HG02970 (cell line): ENCODE data around the gene ANKRD53.
"Not testable (repeated sequence)": the region's sequence is repeated elsewhere in the genome, so short reads cannot be mapped to it uniquely, and the experiment has no call there.

Experiments
- ATAC-seq: cut with Tn5 transposase; IDR thresholded peaks from one replicate; pipeline ENCODE4 v1.9.1; 2021; ENCODE audit warnings: mild to moderate bottlenecking, moderate library complexity, moderate number of reproducible peaks; ENCODE audit not compliant: unreplicated experiment, low FRiP score

The ANKRD53 gene

GRCh38 chr2:70988726-70989648, 10.6 kb downstream of the ANKRD53 start:
- no peak for ATAC-seq

DNA sequence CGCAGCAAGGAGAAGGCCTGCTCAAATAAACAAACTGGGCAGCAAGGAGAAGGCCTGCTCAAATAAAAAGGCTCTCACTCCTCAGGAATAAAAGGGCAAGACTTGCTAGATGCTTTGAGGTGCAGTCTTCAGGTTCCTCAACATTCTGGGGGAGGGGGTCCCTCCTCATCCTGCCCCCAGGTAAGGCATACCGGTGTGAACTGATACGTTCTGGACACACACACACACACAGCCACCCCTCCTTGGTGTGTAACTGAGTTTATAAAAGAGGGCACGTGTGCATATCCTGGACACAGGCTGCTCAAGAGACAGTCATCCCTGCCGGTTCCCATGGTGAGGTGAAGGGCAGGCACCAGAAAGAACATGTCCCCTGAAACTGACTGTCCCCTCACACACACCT, 11.8 kb downstream of the ANKRD53 start:
- no peak for ATAC-seq

- no peak for ATAC-seq
Measured at GRCh38 chr2:70991142-70991541, 12.7 kb downstream of the ANKRD53 start.

DNA sequence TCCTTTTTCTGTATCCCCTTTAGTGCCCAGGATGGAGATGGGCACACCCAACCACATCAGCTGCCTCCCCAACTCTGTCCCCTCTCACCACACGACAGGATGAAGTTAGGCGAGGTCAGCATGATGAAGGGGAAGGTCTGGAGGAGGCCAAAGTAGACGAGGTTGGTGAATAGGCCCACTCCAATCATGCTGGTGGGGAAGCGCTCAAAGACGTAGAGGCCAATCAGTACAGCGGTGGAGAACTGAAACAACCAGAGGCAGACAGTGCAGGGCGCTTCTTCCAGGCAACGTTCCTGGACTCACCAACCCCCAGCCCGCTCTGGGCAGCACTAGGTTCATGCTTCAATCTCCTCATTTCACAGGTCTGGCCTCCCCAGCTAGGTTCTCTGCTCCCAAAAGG, 13.3 kb downstream of the ANKRD53 start:
- no peak for ATAC-seq

DNA sequence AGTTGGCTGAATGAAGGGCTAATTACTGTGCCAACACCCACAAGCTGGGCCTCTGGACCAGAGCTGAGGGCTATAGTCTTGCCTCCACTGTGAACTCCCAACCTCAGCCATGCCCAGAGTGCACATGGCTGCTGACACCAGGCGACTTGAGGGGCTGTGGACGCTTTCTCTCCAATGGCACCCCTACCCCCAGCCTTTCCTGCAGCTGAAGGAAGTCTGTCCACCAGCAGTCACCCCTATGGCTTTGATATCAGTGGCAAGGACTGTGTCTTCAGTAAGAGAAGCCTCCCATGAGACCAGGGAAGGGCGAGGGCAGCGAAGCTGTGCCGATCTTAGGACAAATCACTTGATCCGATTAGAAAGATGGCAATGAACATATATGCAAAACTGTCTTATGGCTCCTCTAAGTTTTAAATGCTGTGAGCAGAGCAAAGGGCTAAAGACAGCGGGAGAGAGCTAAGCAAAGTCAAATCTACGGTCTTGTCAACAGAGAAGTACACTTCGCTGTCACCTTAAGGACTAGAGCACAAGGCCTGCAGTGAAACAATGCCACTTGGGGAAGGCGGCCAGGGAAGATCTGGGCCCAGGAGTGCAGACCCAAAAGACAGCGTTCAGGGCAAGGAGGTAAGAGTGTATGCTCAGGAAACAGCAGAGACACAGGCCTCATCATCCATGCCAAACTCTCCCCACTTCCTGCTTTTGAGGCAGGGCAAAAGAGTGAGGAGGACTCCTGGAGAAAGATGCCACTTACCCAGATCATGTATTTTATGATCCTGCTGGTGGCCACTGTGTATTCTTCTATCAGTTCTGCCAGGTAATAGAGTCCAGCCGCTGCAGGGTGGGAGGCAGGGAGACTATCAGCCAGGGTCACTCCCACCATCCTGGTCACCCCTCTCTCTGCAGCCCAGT, 14.8 kb downstream of the ANKRD53 start:
- ATAC-seq = no peak

DNA sequence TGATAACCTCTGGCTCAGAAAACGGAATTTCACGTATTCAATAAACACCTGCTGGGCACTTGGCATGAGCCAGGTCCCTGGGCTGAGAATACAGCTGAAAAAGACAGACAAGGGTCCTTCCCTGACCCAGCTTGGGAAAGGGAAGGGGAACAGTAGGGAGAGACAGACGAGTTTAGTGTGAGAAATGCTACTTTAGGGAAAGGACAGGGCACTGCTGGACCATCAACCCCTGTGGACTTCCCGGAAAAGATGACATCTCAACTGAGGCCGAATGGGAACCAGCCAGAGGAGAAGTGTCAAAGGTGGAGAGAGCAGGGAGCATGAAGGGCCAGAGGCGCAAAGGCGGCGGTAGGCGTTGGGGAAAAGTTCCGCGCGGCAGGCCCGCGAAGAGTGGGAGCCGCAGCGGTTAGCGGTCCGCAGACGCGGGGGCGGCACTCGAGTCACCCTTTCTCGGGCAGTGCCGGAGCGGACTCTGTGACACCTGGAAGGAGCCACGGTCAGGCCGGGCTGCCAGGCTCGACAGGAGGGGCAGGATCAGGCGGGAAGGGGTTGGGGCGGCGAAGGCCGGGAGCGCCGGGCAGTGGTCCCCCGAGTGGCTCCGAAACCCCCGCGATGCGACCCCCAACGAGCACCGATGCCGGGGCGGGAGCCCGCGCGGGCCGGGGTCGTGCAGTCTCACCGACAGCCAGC, 15.7 kb downstream of the ANKRD53 start:
- peak; percentile 18 for ATAC-seq

DNA sequence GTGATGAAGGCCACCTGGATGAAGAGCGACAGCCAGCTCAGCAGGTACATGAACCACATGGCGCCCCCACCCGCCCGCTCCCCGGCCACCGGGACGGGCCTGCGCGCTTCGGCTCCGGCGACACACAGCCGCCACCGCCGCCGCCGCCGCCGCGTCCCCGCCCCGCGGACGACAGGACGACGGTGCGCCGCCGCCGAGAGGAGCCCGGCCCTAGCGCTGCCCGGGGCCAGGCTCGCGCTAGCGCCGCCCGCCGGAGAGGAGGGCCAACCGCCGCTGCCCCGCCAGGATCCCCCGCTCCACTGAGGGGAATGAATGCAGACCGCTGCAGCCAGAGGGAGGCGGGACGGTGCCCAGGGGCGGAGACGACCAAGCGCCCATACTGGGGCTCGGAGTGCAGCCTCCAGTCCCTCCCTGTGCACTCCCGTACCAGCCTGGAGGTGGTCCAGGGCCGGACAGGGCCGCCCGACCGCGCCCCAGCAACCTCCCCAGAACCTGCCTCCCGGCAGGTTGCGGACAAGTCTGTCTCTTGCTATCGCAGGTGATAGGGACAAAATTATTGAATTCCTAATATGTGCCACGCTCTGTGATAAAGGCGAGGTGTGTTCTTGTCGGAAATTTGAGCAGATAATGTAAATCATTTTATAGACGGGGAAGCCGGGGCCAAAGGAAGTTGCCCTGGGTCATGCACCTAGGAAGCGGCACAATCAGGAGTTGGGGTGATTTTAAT, 16.4 kb downstream of the ANKRD53 start, which contains the start of gene TEX261:
Gene TEX261, minus strand, starts transcription at position 175 of the 727 bp plus-strand sequence. Its CDS starts 116 bp downstream, at position 59.
- peak; percentile 90 for ATAC-seq

DNA sequence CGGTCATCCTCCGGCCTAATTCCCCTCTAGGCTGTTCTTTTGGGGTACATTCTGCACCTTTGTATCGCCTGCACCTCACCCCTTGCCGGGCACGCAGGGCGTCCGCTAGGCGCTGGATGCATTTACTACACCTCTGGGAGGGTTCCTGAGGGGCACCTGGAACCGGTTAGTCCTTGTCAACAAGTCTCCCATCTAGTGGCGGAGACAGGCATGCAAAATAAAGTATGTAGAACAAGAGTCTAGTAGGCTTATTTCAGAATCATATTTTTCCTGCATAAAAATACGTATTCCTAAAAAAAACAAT, 16.9 kb downstream of the ANKRD53 start:
- no peak for ATAC-seq

DNA sequence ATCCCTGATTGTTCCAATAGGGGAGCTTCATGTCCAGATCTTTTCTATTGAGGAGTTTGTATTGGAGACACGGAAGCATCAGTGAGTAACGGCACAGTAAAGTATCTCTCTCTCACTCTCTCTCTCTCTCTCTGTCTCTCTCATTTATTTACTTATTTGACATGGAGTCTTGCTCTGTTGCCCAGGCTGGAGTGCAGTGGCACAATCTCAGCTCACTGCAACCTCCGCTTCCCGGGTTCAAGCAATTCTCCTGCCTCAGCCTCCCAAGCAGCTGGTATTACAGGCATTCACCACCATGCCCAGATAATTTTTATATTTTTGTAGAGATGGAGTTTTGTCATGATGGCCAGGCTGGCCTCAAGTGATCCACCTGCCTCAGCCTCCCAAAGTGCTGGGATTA, 20.5 kb downstream of the ANKRD53 start:
- ATAC-seq = not testable (repeated sequence)

GRCh38 chr2:70999362-70999761, 20.9 kb downstream of the ANKRD53 start:
- no peak for ATAC-seq

- ATAC-seq = not testable (repeated sequence)
Measured at GRCh38 chr2:70999931-71000330, 21.5 kb downstream of the ANKRD53 start.

DNA sequence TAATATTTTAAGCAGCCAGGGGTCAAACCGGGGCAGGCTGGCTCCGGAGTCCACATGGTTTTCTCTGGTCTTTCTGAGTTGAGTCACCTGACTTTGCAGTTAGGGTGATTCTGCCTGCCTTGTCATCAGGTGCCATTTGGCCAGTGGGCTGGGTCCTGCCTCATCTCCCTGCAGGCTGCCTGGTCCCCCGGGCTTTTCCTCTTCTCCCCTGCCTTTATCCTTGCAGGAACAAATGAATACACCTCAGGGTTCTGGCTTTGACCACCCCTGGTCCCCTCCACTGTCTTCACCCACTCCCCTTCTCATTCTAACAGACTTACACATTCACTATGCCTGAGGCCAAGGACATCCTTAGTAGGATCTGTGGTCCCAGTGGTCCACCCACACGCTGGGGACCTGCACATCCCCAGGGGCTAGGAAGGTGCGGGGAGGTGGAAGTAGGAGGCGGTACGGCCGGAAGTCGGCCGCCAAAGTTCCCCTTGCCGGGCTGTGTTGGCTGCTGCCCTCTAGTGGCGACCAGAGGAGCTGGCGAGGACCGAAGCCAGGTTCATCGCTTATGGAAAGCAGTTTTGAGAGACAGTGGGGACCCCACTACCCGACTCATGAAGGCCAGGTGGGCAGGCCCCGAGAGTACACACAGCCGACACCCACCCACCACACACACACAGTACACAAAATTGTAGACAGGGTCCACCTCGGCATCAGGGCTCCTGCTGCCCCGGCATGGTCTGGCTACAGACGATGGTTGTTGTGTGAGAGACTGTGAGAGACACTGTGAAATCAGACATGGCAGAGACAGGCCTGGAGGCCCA, 22.6 kb downstream of the ANKRD53 start:
- ATAC-seq = peak; percentile 65

- no peak for ATAC-seq
Measured at GRCh38 chr2:71001592-71001927, 23.1 kb downstream of the ANKRD53 start.

- ATAC-seq = no peak
Measured at GRCh38 chr2:71001981-71002570, 23.6 kb downstream of the ANKRD53 start.

GRCh38 chr2:71003396-71003795, 25.0 kb downstream of the ANKRD53 start:
- ATAC-seq = no peak

DNA sequence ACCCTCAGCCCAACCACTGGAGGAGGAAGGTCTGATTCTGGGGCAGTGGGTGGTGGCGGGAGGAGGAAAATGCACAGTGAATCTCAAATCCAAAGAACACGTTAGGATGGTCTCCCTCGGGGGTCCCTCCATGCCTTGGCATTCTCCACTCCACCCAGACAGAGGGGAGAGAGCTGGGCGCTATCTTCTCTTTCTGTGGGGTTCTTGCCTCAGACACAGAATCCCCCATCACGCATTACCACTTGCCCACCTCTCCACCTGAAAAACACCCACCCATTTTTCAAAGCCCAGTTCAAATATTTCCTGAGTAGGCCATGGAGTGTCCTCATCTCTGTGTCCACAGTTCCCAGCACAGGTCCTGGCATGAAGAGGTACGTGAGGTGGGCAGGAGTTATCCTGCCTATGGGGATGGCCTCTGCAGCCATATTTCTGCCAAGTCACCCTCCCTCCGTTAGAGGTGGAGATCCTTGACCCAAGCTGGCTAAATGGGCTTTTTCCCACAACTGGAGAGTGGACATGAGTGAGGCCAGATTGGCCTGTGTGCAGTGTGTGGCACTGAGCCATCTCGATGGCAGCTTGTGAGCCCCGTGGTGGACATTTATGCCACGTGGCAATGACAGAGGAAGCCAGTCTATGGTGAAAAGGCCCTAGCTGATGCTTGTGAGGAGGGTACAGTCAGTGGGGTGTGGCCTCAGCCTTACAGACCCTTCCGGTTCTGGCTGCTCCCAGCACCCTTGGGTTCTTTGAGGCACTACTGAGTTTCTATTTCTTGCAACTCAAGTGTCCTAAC, 25.7 kb downstream of the ANKRD53 start:
- no peak for ATAC-seq

DNA sequence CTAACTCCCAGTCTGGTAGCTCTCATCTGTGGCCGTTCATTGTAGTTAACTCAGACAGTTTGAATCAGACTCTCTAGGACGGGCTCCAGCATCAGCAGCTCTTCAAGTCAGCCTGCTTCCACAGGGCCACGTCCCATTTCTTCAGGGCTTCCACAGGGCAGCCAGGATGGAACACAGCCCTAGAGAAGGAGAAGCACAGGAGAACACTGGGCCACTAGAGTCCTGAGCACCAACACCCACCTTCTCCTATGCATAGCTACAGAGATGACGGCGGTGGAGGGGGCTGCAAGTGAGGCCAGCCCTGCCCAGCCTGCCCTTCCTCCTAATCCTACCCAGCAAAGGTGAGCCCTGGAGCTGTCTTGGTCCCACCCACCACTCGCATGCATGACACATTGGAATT, 26.4 kb downstream of the ANKRD53 start:
- no peak for ATAC-seq
